WTC11 (cell line): ENCODE measurements around the gene FKBP11. TPM values are rescaled to one million over a fixed set of nuclear protein-coding genes. Genes with fewer than 3 reads are reported as not detected.

Source experiments
- ATAC-seq: fragments of 200-7000 bp; cut with Tn5 transposase; 2 replicates; pipeline ENCODE4 v1.10.0; 2021; ENCODE audit warnings: mild to moderate bottlenecking, moderate library complexity
- CTCF ChIA-PET: fragments of 300-600 bp; sonication (Branson Sonifier 250); formaldehyde crosslinking; loops from one replicate; lab custom pipeline; 2021; ENCODE audit warnings: antibody characterized with exemption; lab: Charles Lee
- POLR2A ChIA-PET: fragments of 350-600 bp; sonication (Branson Sonifier 250); formaldehyde crosslinking; loops from one replicate; lab custom pipeline; 2021; ENCODE audit warnings: antibody characterized with exemption; lab: Charles Lee
- DNase-seq: peaks from one replicate; pipeline ENCODE4 v3.0.0; 2021; ENCODE audit warnings: low spot score
- H3K27ac Mint-ChIP-seq: 2 replicates; pipeline ENCODE4 v1.8.0; 2021; ENCODE audit warnings: mixed read lengths
- H3K27me3 Mint-ChIP-seq: 2 replicates; pipeline ENCODE4 v1.8.0; 2021; ENCODE audit warnings: low read depth, mild to moderate bottlenecking, moderate library complexity, mixed read lengths
- H3K36me3 Mint-ChIP-seq: 2 replicates; pipeline ENCODE4 v1.8.0; 2021; ENCODE audit warnings: mixed read lengths
- H3K4me1 Mint-ChIP-seq: 2 replicates; pipeline ENCODE4 v1.8.0; 2022; ENCODE audit warnings: mixed read lengths
- H3K4me3 Mint-ChIP-seq: 2 replicates; pipeline ENCODE4 v1.8.0; 2021; ENCODE audit warnings: mild to moderate bottlenecking, moderate library complexity, mixed read lengths
- H3K9me3 Mint-ChIP-seq: 2 replicates; pipeline ENCODE4 v1.8.0; 2021; ENCODE audit warnings: mixed read lengths
- CBFB ChIP-seq: sonication (generic); formaldehyde crosslinking; IDR thresholded peaks from 2 replicates; pipeline ENCODE4 v1.8.1; 2022; ENCODE audit warnings: mild to moderate bottlenecking, low read depth, missing genetic modification reagents
- ETV6 ChIP-seq: sonication (generic); formaldehyde crosslinking; IDR thresholded peaks from 2 replicates; pipeline ENCODE4 v1.8.1; 2022; ENCODE audit warnings: mild to moderate bottlenecking, missing genetic modification reagents
- FOXP1 ChIP-seq: sonication (generic); formaldehyde crosslinking; IDR thresholded peaks from 2 replicates; pipeline ENCODE4 v1.8.0; 2022; ENCODE audit warnings: missing genetic modification reagents, mild to moderate bottlenecking, moderate library complexity, borderline replicate concordance
- GTF2I ChIP-seq: fragments of 250-450 bp; sonication (Bioruptor Pico); conservative IDR thresholded peaks from 2 replicates; pipeline ENCODE4 v1.4.0; 2021; ENCODE audit warnings: mild to moderate bottlenecking
- JAZF1 ChIP-seq: fragments of 250-450 bp; sonication (Bioruptor Pico); IDR thresholded peaks from 2 replicates; pipeline ENCODE4 v1.9.0; 2021; ENCODE audit warnings: moderate library complexity, mild to moderate bottlenecking, inconsistent platforms
- JUN ChIP-seq: sonication (generic); formaldehyde crosslinking; IDR thresholded peaks from 2 replicates; pipeline ENCODE4 v1.8.0; 2023; ENCODE audit warnings: mild to moderate bottlenecking, missing genetic modification reagents
- KAT7 ChIP-seq: sonication (generic); formaldehyde crosslinking; IDR thresholded peaks from 2 replicates; pipeline ENCODE4 v1.8.1; 2023; ENCODE audit warnings: missing genetic modification reagents, mild to moderate bottlenecking, borderline replicate concordance
- MXD4 ChIP-seq: fragments of 250-450 bp; sonication (Bioruptor Pico); IDR thresholded peaks from 2 replicates; pipeline ENCODE4 v1.8.0; 2021; ENCODE audit warnings: mild to moderate bottlenecking, moderate library complexity, borderline replicate concordance
- NFYB ChIP-seq: sonication (generic); formaldehyde crosslinking; conservative IDR thresholded peaks from 2 replicates; pipeline ENCODE4 v1.8.0; 2022; ENCODE audit warnings: low read depth, missing genetic modification reagents
- NR1H2 ChIP-seq: sonication (generic); formaldehyde crosslinking; IDR thresholded peaks from 2 replicates; pipeline ENCODE4 v1.9.0; 2021; ENCODE audit warnings: mild to moderate bottlenecking, moderate library complexity, missing genetic modification reagents
- NR2C2 ChIP-seq: sonication (generic); formaldehyde crosslinking; IDR thresholded peaks from 2 replicates; pipeline ENCODE4 v1.8.0; 2022; ENCODE audit warnings: mild to moderate bottlenecking, missing genetic modification reagents
- RORB ChIP-seq: fragments of 250-450 bp; sonication (Bioruptor Pico); IDR thresholded peaks from 2 replicates; pipeline ENCODE4 v1.9.0; 2021; ENCODE audit warnings: mild to moderate bottlenecking
- SMAD3 ChIP-seq: sonication (generic); formaldehyde crosslinking; IDR thresholded peaks from 2 replicates; pipeline ENCODE4 v1.8.0; 2022; ENCODE audit warnings: missing genetic modification reagents, mild to moderate bottlenecking, borderline replicate concordance
- SMAD4 ChIP-seq: sonication (generic); formaldehyde crosslinking; IDR thresholded peaks from 2 replicates; pipeline ENCODE4 v1.8.0; 2022; ENCODE audit warnings: mild to moderate bottlenecking, missing genetic modification reagents
- TP53 ChIP-seq: sonication (generic); formaldehyde crosslinking; IDR thresholded peaks from 2 replicates; pipeline ENCODE4 v1.8.1; 2023; ENCODE audit warnings: mild to moderate bottlenecking, missing genetic modification reagents
- ZNF121 ChIP-seq: sonication (generic); formaldehyde crosslinking; IDR thresholded peaks from 2 replicates; pipeline ENCODE4 v1.8.0; 2023; ENCODE audit warnings: missing genetic modification reagents
- ZNF671 ChIP-seq: fragments of 250-450 bp; sonication (Bioruptor Pico); IDR thresholded peaks from 2 replicates; pipeline ENCODE4 v1.8.0; 2021; ENCODE audit warnings: mild to moderate bottlenecking
- total RNA-seq: library from RNA; stranded (reverse); gene quantifications from 3 replicates; pipeline ENCODE4 v1.2.3, GENCODE V29; 2021
- TF ChIP-seq, protein P1 (sequence below): sonication (generic); formaldehyde crosslinking; IDR thresholded peaks from 2 replicates; pipeline ENCODE4 v1.8.1; 2022; ENCODE audit warnings: low read depth, mild to moderate bottlenecking, moderate library complexity, missing genetic modification reagents, borderline replicate concordance
- TF ChIP-seq, protein P2 (sequence below): fragments of 250-450 bp; sonication (Bioruptor Pico); IDR thresholded peaks from 2 replicates; pipeline ENCODE4 v1.9.0; 2021; ENCODE audit warnings: moderate library complexity, mild to moderate bottlenecking, inconsistent platforms, borderline replicate concordance
- TF ChIP-seq, protein P3 (sequence below): fragments of 200-600 bp; IDR thresholded peaks from 2 replicates; pipeline ENCODE4 v1.8.0; 2022; ENCODE audit warnings: antibody characterized with exemption
- TF ChIP-seq, protein P4 (sequence below): sonication (generic); formaldehyde crosslinking; IDR thresholded peaks from 2 replicates; pipeline ENCODE4 v1.8.1; 2023; ENCODE audit warnings: mild to moderate bottlenecking, missing genetic modification reagents

Gene FKBP11
- total RNA-seq, 1 experiment from 2014 or later: 64.5 TPM

DNA sequence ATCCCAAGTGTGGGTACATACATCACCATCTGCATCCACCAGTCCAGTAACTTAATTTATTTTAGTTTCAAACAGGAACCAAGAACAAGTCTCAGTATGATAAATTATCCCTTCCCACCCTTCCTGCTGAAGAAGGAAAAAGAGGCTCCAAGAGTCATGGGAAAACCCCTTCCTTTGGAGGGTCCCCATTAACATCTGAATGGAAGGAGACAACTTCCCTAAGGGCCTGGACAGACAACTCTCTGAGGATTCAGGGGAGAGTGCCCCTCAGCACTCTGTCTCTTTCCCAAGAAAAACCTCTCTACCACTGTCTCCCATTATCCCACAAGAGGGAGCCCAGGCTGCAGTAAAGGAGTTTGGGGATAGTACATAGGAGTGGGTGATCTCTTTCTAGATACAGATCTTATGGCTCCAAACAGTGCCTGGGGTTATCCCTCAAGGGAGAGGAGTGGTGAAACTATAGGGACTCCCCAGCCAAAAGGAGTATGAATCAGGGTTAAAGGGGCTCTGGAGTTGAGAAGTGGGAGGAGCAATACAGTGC, 40.1 kb upstream of the FKBP11 start:
- Mint-ChIP-seq H3K27ac (peak overlapping the region; percentile 97), H3K4me3 (no peak overlapping the region)
- CTCF ChIA-PET: interaction anchor here (0.6 to 10.3 kb wide), 7 partner anchors 9 to 131 kb away, joined by 3 to 164 read pairs (median 8); partner anchors contain the start of gene WNT1

DNA sequence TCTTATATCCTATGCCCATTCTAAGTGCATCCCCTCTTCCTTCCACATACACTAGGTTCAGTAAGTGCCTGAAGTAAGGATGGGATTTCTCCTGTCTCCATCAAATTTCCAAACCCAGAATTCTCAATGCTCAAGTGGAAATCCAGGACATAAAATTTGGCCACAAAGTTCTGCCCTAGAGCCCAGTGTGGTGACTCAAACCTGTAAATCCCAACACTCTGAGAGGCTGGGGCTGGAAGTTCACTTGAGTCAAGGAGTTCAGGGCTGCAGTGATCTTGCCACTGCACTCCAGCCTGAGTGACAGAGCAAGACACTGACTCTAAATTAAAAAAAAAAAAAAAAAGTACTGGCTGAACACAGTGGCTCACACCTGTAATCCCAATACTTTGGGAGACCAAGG, 36.5 kb upstream of the FKBP11 start:
- DNase-seq (no peak), ATAC-seq (no peak)
- Mint-ChIP-seq H3K4me3 (no peak overlapping the region), H3K36me3 (no peaks in the 10 kb centered on the region), H3K27me3 (peaks cover 13% of the 10 kb centered on the region), H3K4me1 (peaks cover 37% of the 10 kb centered on the region), H3K9me3 (no peaks in the 10 kb centered on the region), H3K27ac (no peak overlapping the region)
- ChIA-PET CTCF (interaction anchor here (1.0 kb wide), 1 partner anchor 10 kb away, joined by 4 read pairs; the partner anchor contains the start of gene WNT10B), POLR2A (no interaction called here)
- TF ChIP-seq TP53 (CRISPR knock-in tag): no peak

More for the DNA sequence above, 40.1 kb upstream of the FKBP11 start:
- no peak for TF ChIP-seq ETV6 (CRISPR knock-in tag)
- H3K27me3 Mint-ChIP-seq: peaks cover 49% of the 10 kb centered on the region
- DNase-seq (no peak), ATAC-seq (peak; percentile 85)
- no peaks in the 10 kb centered on the region for H3K9me3 Mint-ChIP-seq
- H3K36me3 Mint-ChIP-seq: no peaks in the 10 kb centered on the region
- H3K4me1 Mint-ChIP-seq: peaks cover 52% of the 10 kb centered on the region
- POLR2A ChIA-PET: no interaction called here

DNA sequence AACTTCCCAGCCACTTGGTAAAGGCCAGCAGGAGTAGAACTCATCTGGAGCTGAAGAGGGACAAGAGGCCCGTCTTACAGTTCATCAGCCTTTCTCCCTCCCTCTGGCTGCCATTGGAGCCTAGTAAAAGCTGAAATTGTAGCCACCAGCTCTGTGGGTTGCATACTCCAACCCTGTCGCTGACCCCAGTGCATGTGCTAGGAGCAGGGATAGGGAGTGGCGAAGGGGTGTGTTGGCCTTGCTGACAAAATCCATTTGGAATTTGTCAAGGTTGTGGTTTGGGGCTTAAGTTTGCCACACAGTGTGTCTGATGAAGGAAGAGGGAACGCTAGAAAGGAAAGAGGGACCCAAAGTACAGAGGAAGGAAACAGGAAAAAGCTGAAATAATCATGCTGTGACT, 36.0 kb upstream of the FKBP11 start:
- TF ChIP-seq MXD4: no peak
- no peak for TF ChIP-seq JUN (CRISPR knock-in tag)
- TF ChIP-seq GTF2I (CRISPR knock-in tag): no peak
- TF ChIP-seq RORB (CRISPR knock-in tag): no peak
- no peak for TF ChIP-seq SMAD3
- TF ChIP-seq, protein P1, sequence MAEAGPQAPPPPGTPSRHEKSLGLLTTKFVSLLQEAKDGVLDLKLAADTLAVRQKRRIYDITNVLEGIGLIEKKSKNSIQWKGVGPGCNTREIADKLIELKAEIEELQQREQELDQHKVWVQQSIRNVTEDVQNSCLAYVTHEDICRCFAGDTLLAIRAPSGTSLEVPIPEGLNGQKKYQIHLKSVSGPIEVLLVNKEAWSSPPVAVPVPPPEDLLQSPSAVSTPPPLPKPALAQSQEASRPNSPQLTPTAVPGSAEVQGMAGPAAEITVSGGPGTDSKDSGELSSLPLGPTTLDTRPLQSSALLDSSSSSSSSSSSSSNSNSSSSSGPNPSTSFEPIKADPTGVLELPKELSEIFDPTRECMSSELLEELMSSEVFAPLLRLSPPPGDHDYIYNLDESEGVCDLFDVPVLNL (CRISPR knock-in tag): no peak
- Mint-ChIP-seq H3K9me3 (no peaks in the 10 kb centered on the region), H3K36me3 (no peaks in the 10 kb centered on the region), H3K4me3 (no peak overlapping the region), H3K4me1 (peaks cover 33% of the 10 kb centered on the region), H3K27ac (no peak overlapping the region), H3K27me3 (peaks cover 8% of the 10 kb centered on the region)
- ATAC-seq (no peak), DNase-seq (no peak)
- ChIA-PET CTCF (interaction anchor here (1.3 to 1.5 kb wide), 2 partner anchors 27 to 36 kb away, joined by 5 to 7 read pairs; no protein-coding TSS in a partner anchor), POLR2A (no interaction called here)

DNA sequence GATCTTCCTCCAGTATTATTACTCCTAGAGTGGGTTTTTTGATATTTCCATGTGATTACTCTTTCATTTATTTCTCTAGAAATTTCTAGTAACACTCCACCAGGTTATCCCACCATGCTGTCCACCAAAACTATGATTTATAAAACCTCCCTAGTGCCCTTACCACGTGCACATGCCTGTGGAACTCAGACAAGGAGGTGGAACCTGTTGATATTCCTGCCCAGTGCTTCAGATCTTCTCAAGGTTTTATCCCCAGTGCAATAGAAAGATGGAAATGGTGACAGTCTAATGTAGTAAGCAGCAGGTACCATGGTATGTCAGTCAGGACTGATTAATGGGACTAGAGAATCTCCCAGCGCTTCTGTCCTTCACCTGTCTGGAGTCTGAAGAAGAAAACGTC, 35.5 kb upstream of the FKBP11 start:
- no peak for DNase-seq
- no peak for ATAC-seq
- POLR2A ChIA-PET: no interaction called here
- no peaks in the 10 kb centered on the region for H3K36me3 Mint-ChIP-seq
- H3K4me1 Mint-ChIP-seq: peaks cover 33% of the 10 kb centered on the region
- CTCF ChIA-PET: interaction anchor here (1.3 to 1.5 kb wide), 2 partner anchors 27 to 36 kb away, joined by 5 to 7 read pairs; no protein-coding TSS in a partner anchor
- H3K27ac Mint-ChIP-seq: no peak overlapping the region
- no peaks in the 10 kb centered on the region for H3K9me3 Mint-ChIP-seq
- H3K27me3 Mint-ChIP-seq: peaks cover 7% of the 10 kb centered on the region; the same call in 1 of the 2 replicates
- TF ChIP-seq NR2C2 (CRISPR knock-in tag): no peak
- no peak for TF ChIP-seq RORB (CRISPR knock-in tag)
- no peak for TF ChIP-seq ZNF121 (CRISPR knock-in tag)
- TF ChIP-seq CBFB (CRISPR knock-in tag): no peak
- no peak for TF ChIP-seq SMAD3
- no peak for TF ChIP-seq KAT7 (CRISPR knock-in tag)
- TF ChIP-seq, protein P2, sequence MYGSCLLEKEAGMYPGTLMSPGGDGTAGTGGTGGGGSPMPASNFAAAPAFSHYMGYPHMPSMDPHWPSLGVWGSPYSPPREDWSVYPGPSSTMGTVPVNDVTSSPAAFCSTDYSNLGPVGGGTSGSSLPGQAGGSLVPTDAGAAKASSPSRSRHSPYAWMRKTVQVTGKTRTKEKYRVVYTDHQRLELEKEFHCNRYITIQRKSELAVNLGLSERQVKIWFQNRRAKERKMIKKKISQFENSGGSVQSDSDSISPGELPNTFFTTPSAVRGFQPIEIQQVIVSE (CRISPR knock-in tag): no peak
- no peak for TF ChIP-seq ZNF671 (CRISPR knock-in tag)
- TF ChIP-seq, protein P3, sequence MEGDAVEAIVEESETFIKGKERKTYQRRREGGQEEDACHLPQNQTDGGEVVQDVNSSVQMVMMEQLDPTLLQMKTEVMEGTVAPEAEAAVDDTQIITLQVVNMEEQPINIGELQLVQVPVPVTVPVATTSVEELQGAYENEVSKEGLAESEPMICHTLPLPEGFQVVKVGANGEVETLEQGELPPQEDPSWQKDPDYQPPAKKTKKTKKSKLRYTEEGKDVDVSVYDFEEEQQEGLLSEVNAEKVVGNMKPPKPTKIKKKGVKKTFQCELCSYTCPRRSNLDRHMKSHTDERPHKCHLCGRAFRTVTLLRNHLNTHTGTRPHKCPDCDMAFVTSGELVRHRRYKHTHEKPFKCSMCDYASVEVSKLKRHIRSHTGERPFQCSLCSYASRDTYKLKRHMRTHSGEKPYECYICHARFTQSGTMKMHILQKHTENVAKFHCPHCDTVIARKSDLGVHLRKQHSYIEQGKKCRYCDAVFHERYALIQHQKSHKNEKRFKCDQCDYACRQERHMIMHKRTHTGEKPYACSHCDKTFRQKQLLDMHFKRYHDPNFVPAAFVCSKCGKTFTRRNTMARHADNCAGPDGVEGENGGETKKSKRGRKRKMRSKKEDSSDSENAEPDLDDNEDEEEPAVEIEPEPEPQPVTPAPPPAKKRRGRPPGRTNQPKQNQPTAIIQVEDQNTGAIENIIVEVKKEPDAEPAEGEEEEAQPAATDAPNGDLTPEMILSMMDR: no peak
- TF ChIP-seq, protein P4, sequence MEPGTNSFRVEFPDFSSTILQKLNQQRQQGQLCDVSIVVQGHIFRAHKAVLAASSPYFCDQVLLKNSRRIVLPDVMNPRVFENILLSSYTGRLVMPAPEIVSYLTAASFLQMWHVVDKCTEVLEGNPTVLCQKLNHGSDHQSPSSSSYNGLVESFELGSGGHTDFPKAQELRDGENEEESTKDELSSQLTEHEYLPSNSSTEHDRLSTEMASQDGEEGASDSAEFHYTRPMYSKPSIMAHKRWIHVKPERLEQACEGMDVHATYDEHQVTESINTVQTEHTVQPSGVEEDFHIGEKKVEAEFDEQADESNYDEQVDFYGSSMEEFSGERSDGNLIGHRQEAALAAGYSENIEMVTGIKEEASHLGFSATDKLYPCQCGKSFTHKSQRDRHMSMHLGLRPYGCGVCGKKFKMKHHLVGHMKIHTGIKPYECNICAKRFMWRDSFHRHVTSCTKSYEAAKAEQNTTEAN: no peak
- no peak for TF ChIP-seq NR1H2
- no peak for TF ChIP-seq FOXP1 (CRISPR knock-in tag)
- no peak for TF ChIP-seq NFYB (CRISPR knock-in tag)
- no peak for TF ChIP-seq JAZF1 (CRISPR knock-in tag)
- TF ChIP-seq, protein P1 (CRISPR knock-in tag): no peak
- no peak for TF ChIP-seq SMAD4 (CRISPR knock-in tag)
- H3K4me3 Mint-ChIP-seq: no peak overlapping the region
